PFSK-1 (cell line): ENCODE results near the gene TNRC6B.

ENCODE experiments used
- POLR2AphosphoS5 ChIP-seq: IDR thresholded peaks from 2 replicates; pipeline ENCODE4 v1.6.1; 2012; ENCODE audit warnings: low read depth, mild to moderate bottlenecking, control low read depth, low read length, moderate library complexity
- SIN3A ChIP-seq: IDR thresholded peaks from 2 replicates; pipeline ENCODE4 v1.6.1; 2012; ENCODE audit warnings: mild to moderate bottlenecking, low read length, moderate library complexity, borderline replicate concordance; ENCODE audit not compliant: insufficient read depth
- TAF1 ChIP-seq: IDR thresholded peaks from 2 replicates; pipeline ENCODE4 v1.6.1; 2012; ENCODE audit warnings: low read length, control low read depth, borderline replicate concordance; ENCODE audit not compliant: insufficient read depth

GRCh38 chr22:40281717-40282116 is 104.0 kb downstream of the TNRC6B start:
- no peak for TF ChIP-seq POLR2AphosphoS5
- no peak for TF ChIP-seq SIN3A
- TF ChIP-seq TAF1, result no peak
